ENCODE measurements around the gene CD44. TPM values are rescaled to one million over a fixed set of nuclear protein-coding genes. Genes with fewer than 3 reads are reported as not detected.

The CD44 gene
- total and polyA plus RNA-seq, 5 donors from 2014 or later, result 441 to 1,181 (median 497) TPM

- Mint-ChIP-seq H3K9me3 (peaks cover 0 to 3% (median 0%) of the 10 kb centered on the region in 7 donors), H3K4me3 (peak overlapping the region; percentile 40 to 88 (median 72)), H3K4me1 (peaks cover 43 to 99% (median 87%) of the 10 kb centered on the region in 4 donors), H3K27ac (peak overlapping the region; percentile 100), H3K36me3 (peaks cover 25% of the 10 kb centered on the region), H3K27me3 (no peaks in the 10 kb centered on the region)
- no peaks in the 10 kb centered on the region for H3K9me3 ChIP-seq (ENCODE audit: control insufficient read depth in 2 of 2, low read length in 2 of 2)
- H3K27ac ChIP-seq (ENCODE audit: insufficient read depth, low read length, poor library complexity, severe bottlenecking), result peak overlapping the region; percentile 99
- H3K27me3 ChIP-seq (ENCODE audit: control insufficient read depth, insufficient read depth, low read length), result no peaks in the 10 kb centered on the region
- peaks cover 40% of the 10 kb centered on the region for H3K36me3 ChIP-seq (ENCODE audit: control insufficient read depth, insufficient read depth, low read length)
- ATAC-seq (ENCODE audit: low read depth in 2 of 2) (no peak), DNase-seq (no peak)
- peaks cover 97% of the 10 kb centered on the region for H3K4me1 ChIP-seq (ENCODE audit: control insufficient read depth, insufficient read depth, low read length, poor library complexity, severe bottlenecking)
- H3K4me3 ChIP-seq (ENCODE audit: low read depth, low read length), result peak overlapping the region; percentile 70
Observed at GRCh38 chr11:35160902-35161597, 22.1 kb downstream of the CD44 start.

- Histone ChIP-seq H3K36me3 (ENCODE audit: control insufficient read depth, insufficient read depth, low read length) (peaks cover 37% of the 10 kb centered on the region), H3K4me3 (ENCODE audit: low read depth, low read length) (peak overlapping the region; percentile 70), H3K27ac (ENCODE audit: insufficient read depth, low read length, poor library complexity, severe bottlenecking) (peak overlapping the region; percentile 99), H3K9me3 (ENCODE audit: control insufficient read depth in 2 of 2, low read length in 2 of 2) (no peaks in the 10 kb centered on the region), H3K27me3 (ENCODE audit: control insufficient read depth, insufficient read depth, low read length) (no peaks in the 10 kb centered on the region), H3K4me1 (ENCODE audit: control insufficient read depth, insufficient read depth, low read length, poor library complexity, severe bottlenecking) (peaks cover 97% of the 10 kb centered on the region)
- Mint-ChIP-seq H3K27me3 (no peaks in the 10 kb centered on the region), H3K4me3 (peak overlapping the region; percentile 71 to 88 (median 76)), H3K27ac (peak overlapping the region; percentile 100), H3K4me1 (peaks cover 44 to 99% (median 87%) of the 10 kb centered on the region in 4 donors), H3K9me3 (peaks cover 0 to 3% (median 0%) of the 10 kb centered on the region in 7 donors), H3K36me3 (peaks cover 30% of the 10 kb centered on the region)
- DNase-seq (no peak), ATAC-seq (ENCODE audit: low read depth in 2 of 2) (no peak)
Observed at GRCh38 chr11:35162745-35163144, 23.8 kb downstream of the CD44 start.

GRCh38 chr11:35163209-35163608 is 24.2 kb downstream of the CD44 start:
- H3K36me3 ChIP-seq (ENCODE audit: control insufficient read depth, insufficient read depth, low read length), result peaks cover 37% of the 10 kb centered on the region
- peak overlapping the region; percentile 99 for H3K27ac ChIP-seq (ENCODE audit: insufficient read depth, low read length, poor library complexity, severe bottlenecking)
- H3K27me3 ChIP-seq (ENCODE audit: control insufficient read depth, insufficient read depth, low read length), result no peaks in the 10 kb centered on the region
- H3K4me3 Mint-ChIP-seq, result peak overlapping the region; percentile 71 to 88 (median 76)
- H3K27me3 Mint-ChIP-seq, result no peaks in the 10 kb centered on the region
- peaks cover 97% of the 10 kb centered on the region for H3K4me1 ChIP-seq (ENCODE audit: control insufficient read depth, insufficient read depth, low read length, poor library complexity, severe bottlenecking)
- ATAC-seq (ENCODE audit: low read depth in 2 of 2) (no peak), DNase-seq (no peak)
- no peaks in the 10 kb centered on the region for H3K9me3 ChIP-seq (ENCODE audit: control insufficient read depth in 2 of 2, low read length in 2 of 2)
- H3K4me3 ChIP-seq (ENCODE audit: low read depth, low read length), result peak overlapping the region; percentile 70
- peak overlapping the region; percentile 100 for H3K27ac Mint-ChIP-seq
- peaks cover 44 to 99% (median 86%) of the 10 kb centered on the region in 4 donors for H3K4me1 Mint-ChIP-seq
- peaks cover 0 to 3% (median 0%) of the 10 kb centered on the region in 7 donors for H3K9me3 Mint-ChIP-seq
- H3K36me3 Mint-ChIP-seq, result peaks cover 32% of the 10 kb centered on the region

- H3K36me3 ChIP-seq (ENCODE audit: control insufficient read depth, insufficient read depth, low read length), result peaks cover 35% of the 10 kb centered on the region
- H3K4me3 ChIP-seq (ENCODE audit: low read depth, low read length), result peak overlapping the region; percentile 70
Observed at GRCh38 chr11:35163702-35164496, 24.9 kb downstream of the CD44 start.

GRCh38 chr11:35165030-35165422 is 26.1 kb downstream of the CD44 start:
- DNase-seq (no peak), ATAC-seq (ENCODE audit: low read depth in 2 of 2) (no peak)
- peaks cover 0 to 3% (median 0%) of the 10 kb centered on the region in 7 donors for H3K9me3 Mint-ChIP-seq
- H3K36me3 Mint-ChIP-seq, result peaks cover 47% of the 10 kb centered on the region
- Histone ChIP-seq H3K27ac (ENCODE audit: insufficient read depth, low read length, poor library complexity, severe bottlenecking) (peak overlapping the region; percentile 99), H3K4me1 (ENCODE audit: control insufficient read depth, insufficient read depth, low read length, poor library complexity, severe bottlenecking) (peaks cover 97% of the 10 kb centered on the region), H3K9me3 (ENCODE audit: control insufficient read depth in 2 of 2, low read length in 2 of 2) (no peaks in the 10 kb centered on the region), H3K27me3 (ENCODE audit: control insufficient read depth, insufficient read depth, low read length) (no peaks in the 10 kb centered on the region), H3K36me3 (ENCODE audit: control insufficient read depth, insufficient read depth, low read length) (peaks cover 27% of the 10 kb centered on the region), H3K4me3 (ENCODE audit: low read depth, low read length) (peak overlapping the region; percentile 70)
- H3K4me1 Mint-ChIP-seq, result peaks cover 37 to 99% (median 90%) of the 10 kb centered on the region in 4 donors
- H3K4me3 Mint-ChIP-seq, result peak overlapping the region; percentile 74 to 88 (median 82)
- H3K27me3 Mint-ChIP-seq, result no peaks in the 10 kb centered on the region
- H3K27ac Mint-ChIP-seq, result peak overlapping the region; percentile 100

More at GRCh38 chr11:35163702-35164496, 24.9 kb downstream of the CD44 start:
- Histone ChIP-seq H3K27ac (ENCODE audit: insufficient read depth, low read length, poor library complexity, severe bottlenecking) (peak overlapping the region; percentile 99), H3K27me3 (ENCODE audit: control insufficient read depth, insufficient read depth, low read length) (no peaks in the 10 kb centered on the region), H3K9me3 (ENCODE audit: control insufficient read depth in 2 of 2, low read length in 2 of 2) (no peaks in the 10 kb centered on the region), H3K4me1 (ENCODE audit: control insufficient read depth, insufficient read depth, low read length, poor library complexity, severe bottlenecking) (peaks cover 97% of the 10 kb centered on the region)
- H3K36me3 Mint-ChIP-seq, result peaks cover 39% of the 10 kb centered on the region
- peak overlapping the region; percentile 100 for H3K27ac Mint-ChIP-seq
- peaks cover 0 to 3% (median 0%) of the 10 kb centered on the region in 7 donors for H3K9me3 Mint-ChIP-seq
- H3K27me3 Mint-ChIP-seq, result no peaks in the 10 kb centered on the region
- ATAC-seq (ENCODE audit: low read depth in 2 of 2) (no peak), DNase-seq (peak in 2 of 3 donors; percentile 68 to 81)
- H3K4me1 Mint-ChIP-seq, result peaks cover 43 to 99% (median 89%) of the 10 kb centered on the region in 4 donors
- peak overlapping the region; percentile 71 to 88 (median 76) for H3K4me3 Mint-ChIP-seq

GRCh38 chr11:35165423-35166368 is 26.7 kb downstream of the CD44 start:
- Histone ChIP-seq H3K4me1 (ENCODE audit: control insufficient read depth, insufficient read depth, low read length, poor library complexity, severe bottlenecking) (peaks cover 97% of the 10 kb centered on the region), H3K4me3 (ENCODE audit: low read depth, low read length) (peak overlapping the region; percentile 70), H3K9me3 (ENCODE audit: control insufficient read depth in 2 of 2, low read length in 2 of 2) (no peaks in the 10 kb centered on the region), H3K27me3 (ENCODE audit: control insufficient read depth, insufficient read depth, low read length) (no peaks in the 10 kb centered on the region), H3K36me3 (ENCODE audit: control insufficient read depth, insufficient read depth, low read length) (peaks cover 23% of the 10 kb centered on the region), H3K27ac (ENCODE audit: insufficient read depth, low read length, poor library complexity, severe bottlenecking) (peak overlapping the region; percentile 99)
- DNase-seq (peak; percentile 88 to 99 (median 98)), ATAC-seq (ENCODE audit: low read depth in 2 of 2) (peak; percentile 81 to 88)
- H3K36me3 Mint-ChIP-seq, result peaks cover 41% of the 10 kb centered on the region
- H3K4me3 Mint-ChIP-seq, result peak overlapping the region; percentile 74 to 88 (median 82)
- H3K27ac Mint-ChIP-seq, result peak overlapping the region; percentile 100
- no peaks in the 10 kb centered on the region for H3K27me3 Mint-ChIP-seq
- peaks cover 0 to 3% (median 0%) of the 10 kb centered on the region in 7 donors for H3K9me3 Mint-ChIP-seq
- peaks cover 30 to 99% (median 88%) of the 10 kb centered on the region in 4 donors for H3K4me1 Mint-ChIP-seq

Measured in CD4-positive, CD25-positive, alpha-beta regulatory T cell (primary cell).